Peyer's patch (tissue), 4 donors: Measurements from ENCODE around the gene CFAP97D1.

Experiments used
- CTCF ChIP-seq, 6 experiments: fragments of 450-650 bp in 4 of 6; fragments of 200-600 bp in 2 of 6; sonication (generic) in 1 of 6; IDR thresholded peaks; one replicate each; pipeline ENCODE4 v1.5.1; 2017 to 2019; ENCODE audit warnings: antibody characterized with exemption in 6 of 6, mild to moderate bottlenecking in 3 of 6, moderate library complexity in 1 of 6
- POLR2A ChIP-seq, 2 donors: fragments of 450-650 bp; IDR thresholded peaks; one replicate each; pipeline ENCODE4 v1.5.1; 2017; ENCODE audit warnings: antibody characterized with exemption in 2 of 2, mild to moderate bottlenecking in 2 of 2, moderate library complexity in 2 of 2

- TF ChIP-seq CTCF (IDR thresholded peaks at IDR 0.05) (no peak), POLR2A (IDR thresholded peaks at IDR 0.05) (no peak)
Observed at GRCh38 chr17:43737722-43738121, 42.5 kb upstream of the CFAP97D1 start.
